Measurements from ENCODE around the gene DNAL1. TPM values are rescaled to one million over a fixed set of nuclear protein-coding genes. Genes with fewer than 3 reads are reported as not detected.

DNAL1 gene
- total RNA-seq, 1 experiment from 2014 or later, result 15.2 TPM

GRCh38 chr14:73718418-73719251 lies 73.8 kb downstream of the DNAL1 start:
- no peak for DNase-seq
- Mint-ChIP-seq H3K27ac (ENCODE audit: unreplicated experiment) (no peak overlapping the region), H3K4me3 (ENCODE audit: low read depth, unreplicated experiment) (no peak overlapping the region), H3K9me3 (ENCODE audit: low read depth, unreplicated experiment) (no peaks in the 10 kb centered on the region), H3K36me3 (ENCODE audit: insufficient read depth, unreplicated experiment) (peaks cover 44% of the 10 kb centered on the region), H3K27me3 (ENCODE audit: unreplicated experiment) (no peaks in the 10 kb centered on the region), H3K4me1 (ENCODE audit: low read depth, unreplicated experiment) (peaks cover 7% of the 10 kb centered on the region)
- TF ChIP-seq CTCF (IDR thresholded peaks at IDR 0.05; ENCODE audit: unreplicated experiment), result no peak
- intact Hi-C loops (cut with micrococcal nuclease; ENCODE audit: unreplicated experiment), result no loop called here
- BruUV-seq (replicated peaks), result no TSS peak
- CTCF ChIA-PET, result no interaction called here

- H3K4me1 Mint-ChIP-seq (ENCODE audit: low read depth, unreplicated experiment), result peaks cover 14% of the 10 kb centered on the region
- H3K27me3 Mint-ChIP-seq (ENCODE audit: unreplicated experiment), result no peaks in the 10 kb centered on the region
- no peak for DNase-seq
- BruUV-seq (replicated peaks), result no TSS peak
- TF ChIP-seq CTCF (IDR thresholded peaks at IDR 0.05; ENCODE audit: unreplicated experiment), result no peak
- intact Hi-C loops (cut with micrococcal nuclease; ENCODE audit: unreplicated experiment), result no loop called here
- no peak overlapping the region for H3K4me3 Mint-ChIP-seq (ENCODE audit: low read depth, unreplicated experiment)
- CTCF ChIA-PET, result no interaction called here
- H3K36me3 Mint-ChIP-seq (ENCODE audit: insufficient read depth, unreplicated experiment), result peaks cover 45% of the 10 kb centered on the region
- H3K9me3 Mint-ChIP-seq (ENCODE audit: low read depth, unreplicated experiment), result no peaks in the 10 kb centered on the region
- no peak overlapping the region for H3K27ac Mint-ChIP-seq (ENCODE audit: unreplicated experiment)
Measured at GRCh38 chr14:73719361-73719760, 74.6 kb downstream of the DNAL1 start.

- Mint-ChIP-seq H3K27ac (ENCODE audit: unreplicated experiment) (no peak overlapping the region), H3K9me3 (ENCODE audit: low read depth, unreplicated experiment) (no peaks in the 10 kb centered on the region), H3K36me3 (ENCODE audit: insufficient read depth, unreplicated experiment) (peaks cover 45% of the 10 kb centered on the region), H3K4me3 (ENCODE audit: low read depth, unreplicated experiment) (no peak overlapping the region), H3K27me3 (ENCODE audit: unreplicated experiment) (no peaks in the 10 kb centered on the region), H3K4me1 (ENCODE audit: low read depth, unreplicated experiment) (peaks cover 19% of the 10 kb centered on the region)
- no peak for DNase-seq
- intact Hi-C loops (cut with micrococcal nuclease; ENCODE audit: unreplicated experiment), result no loop called here
- no TSS peak for BruUV-seq (replicated peaks)
- CTCF ChIA-PET, result no interaction called here
- no peak for TF ChIP-seq CTCF (IDR thresholded peaks at IDR 0.05; ENCODE audit: unreplicated experiment)
Measured at GRCh38 chr14:73719791-73720190, 75.0 kb downstream of the DNAL1 start.

- Mint-ChIP-seq H3K27ac (ENCODE audit: unreplicated experiment) (no peak overlapping the region), H3K36me3 (ENCODE audit: insufficient read depth, unreplicated experiment) (peaks cover 49% of the 10 kb centered on the region), H3K4me3 (ENCODE audit: low read depth, unreplicated experiment) (no peak overlapping the region), H3K4me1 (ENCODE audit: low read depth, unreplicated experiment) (peaks cover 25% of the 10 kb centered on the region), H3K27me3 (ENCODE audit: unreplicated experiment) (no peaks in the 10 kb centered on the region), H3K9me3 (ENCODE audit: low read depth, unreplicated experiment) (no peaks in the 10 kb centered on the region)
- DNase-seq, result no peak
- no peak for TF ChIP-seq CTCF (IDR thresholded peaks at IDR 0.05; ENCODE audit: unreplicated experiment)
- intact Hi-C loops (cut with micrococcal nuclease; ENCODE audit: unreplicated experiment), result no loop called here
- CTCF ChIA-PET, result no interaction called here
- BruUV-seq (replicated peaks), result no TSS peak
Measured at GRCh38 chr14:73720636-73721035, 75.8 kb downstream of the DNAL1 start.

Measured in Calu3 (cell line).